ENCODE results near the gene CDK5R2. TPM values are rescaled to one million over a fixed set of nuclear protein-coding genes. Genes with fewer than 3 reads are reported as not detected.

CDK5R2 gene
- total RNA-seq, 2 experiments from 2014 or later: not detected

DNA sequence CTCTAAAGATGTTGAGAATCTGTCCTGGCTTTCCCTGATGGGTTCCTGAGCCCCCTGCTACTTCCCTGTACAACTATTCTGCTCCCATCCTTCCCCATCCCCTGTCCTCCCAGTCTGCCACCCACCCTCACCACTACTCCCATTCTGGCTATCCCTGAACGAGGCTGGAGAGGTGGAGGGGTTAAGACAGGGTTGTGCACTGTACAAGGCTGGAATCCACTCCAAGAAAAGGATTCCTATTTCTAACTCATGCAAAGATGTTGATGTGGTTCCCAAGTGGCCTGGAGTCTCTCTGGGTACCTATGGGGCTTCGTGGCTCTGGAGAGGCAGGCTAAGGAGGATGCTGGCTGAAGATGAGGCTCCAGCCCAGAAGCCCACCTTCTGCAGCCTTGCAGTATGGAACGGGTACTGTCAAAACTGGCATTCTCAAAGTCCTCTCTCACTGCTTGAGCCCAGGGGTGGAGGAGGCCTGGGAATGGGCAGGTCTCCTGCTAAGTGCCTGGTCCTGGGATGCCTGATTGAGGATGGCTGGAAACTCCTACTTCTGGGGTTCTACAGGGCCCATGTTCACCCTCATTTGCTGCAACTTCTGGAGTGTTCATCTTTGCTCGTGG is 26.8 kb downstream of the CDK5R2 start:
- Mint-ChIP-seq H3K27ac (no peak overlapping the region), H3K9me3 (no peaks in the 10 kb centered on the region), H3K4me3 (no peak overlapping the region), H3K36me3 (ENCODE audit: low read depth) (no peaks in the 10 kb centered on the region), H3K4me1 (ENCODE audit: low read depth) (peaks cover 13% of the 10 kb centered on the region), H3K27me3 (peaks cover 81% of the 10 kb centered on the region)
- ChIA-PET CTCF (interaction anchor here (1.0 kb wide), 1 partner anchor 168 kb away, joined by 3 read pairs; no protein-coding TSS in a partner anchor), POLR2A (no interaction called here)
- ATAC-seq (no peak), DNase-seq (no peak)
- TF ChIP-seq, protein P1, sequence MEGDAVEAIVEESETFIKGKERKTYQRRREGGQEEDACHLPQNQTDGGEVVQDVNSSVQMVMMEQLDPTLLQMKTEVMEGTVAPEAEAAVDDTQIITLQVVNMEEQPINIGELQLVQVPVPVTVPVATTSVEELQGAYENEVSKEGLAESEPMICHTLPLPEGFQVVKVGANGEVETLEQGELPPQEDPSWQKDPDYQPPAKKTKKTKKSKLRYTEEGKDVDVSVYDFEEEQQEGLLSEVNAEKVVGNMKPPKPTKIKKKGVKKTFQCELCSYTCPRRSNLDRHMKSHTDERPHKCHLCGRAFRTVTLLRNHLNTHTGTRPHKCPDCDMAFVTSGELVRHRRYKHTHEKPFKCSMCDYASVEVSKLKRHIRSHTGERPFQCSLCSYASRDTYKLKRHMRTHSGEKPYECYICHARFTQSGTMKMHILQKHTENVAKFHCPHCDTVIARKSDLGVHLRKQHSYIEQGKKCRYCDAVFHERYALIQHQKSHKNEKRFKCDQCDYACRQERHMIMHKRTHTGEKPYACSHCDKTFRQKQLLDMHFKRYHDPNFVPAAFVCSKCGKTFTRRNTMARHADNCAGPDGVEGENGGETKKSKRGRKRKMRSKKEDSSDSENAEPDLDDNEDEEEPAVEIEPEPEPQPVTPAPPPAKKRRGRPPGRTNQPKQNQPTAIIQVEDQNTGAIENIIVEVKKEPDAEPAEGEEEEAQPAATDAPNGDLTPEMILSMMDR (IDR thresholded peaks at IDR 0.05): no peak
- intact Hi-C loops (cut with micrococcal nuclease): no loop called here

DNA sequence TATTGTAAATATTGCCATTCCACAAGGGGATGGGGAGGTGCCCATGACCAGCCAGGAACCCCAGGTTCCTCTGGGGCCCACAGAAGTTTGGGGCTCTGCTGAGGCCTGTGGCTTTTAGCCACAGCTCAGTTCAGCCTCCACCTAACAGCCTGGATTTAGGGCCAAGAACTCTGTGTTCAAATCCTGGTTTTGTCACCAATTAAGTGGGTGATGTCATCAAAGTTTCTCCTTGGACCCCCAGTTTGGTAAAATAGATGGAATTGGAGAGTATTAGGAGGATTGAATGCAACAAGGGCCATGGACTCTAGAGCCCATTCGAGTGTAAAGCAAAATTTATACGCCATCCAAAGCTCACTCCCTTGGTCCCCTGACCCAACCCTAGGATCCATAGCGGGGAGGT is 28.7 kb downstream of the CDK5R2 start:
- peaks cover 6% of the 10 kb centered on the region for H3K4me1 Mint-ChIP-seq (ENCODE audit: low read depth)
- intact Hi-C loops (cut with micrococcal nuclease): no loop called here
- ATAC-seq: no peak
- CTCF ChIA-PET: interaction anchor here (1.0 to 2.1 kb wide), 4 partner anchors 8 to 112 kb away, joined by 3 to 16 read pairs (median 6); no protein-coding TSS in a partner anchor
- H3K27me3 Mint-ChIP-seq: peaks cover 81% of the 10 kb centered on the region
- TF ChIP-seq, protein P1 (IDR thresholded peaks at IDR 0.05): no peak
- no peak overlapping the region for H3K4me3 Mint-ChIP-seq
- H3K9me3 Mint-ChIP-seq: no peaks in the 10 kb centered on the region
- no peaks in the 10 kb centered on the region for H3K36me3 Mint-ChIP-seq (ENCODE audit: low read depth)
- H3K27ac Mint-ChIP-seq: no peak overlapping the region
- no peak for DNase-seq
- POLR2A ChIA-PET: no interaction called here

DNA sequence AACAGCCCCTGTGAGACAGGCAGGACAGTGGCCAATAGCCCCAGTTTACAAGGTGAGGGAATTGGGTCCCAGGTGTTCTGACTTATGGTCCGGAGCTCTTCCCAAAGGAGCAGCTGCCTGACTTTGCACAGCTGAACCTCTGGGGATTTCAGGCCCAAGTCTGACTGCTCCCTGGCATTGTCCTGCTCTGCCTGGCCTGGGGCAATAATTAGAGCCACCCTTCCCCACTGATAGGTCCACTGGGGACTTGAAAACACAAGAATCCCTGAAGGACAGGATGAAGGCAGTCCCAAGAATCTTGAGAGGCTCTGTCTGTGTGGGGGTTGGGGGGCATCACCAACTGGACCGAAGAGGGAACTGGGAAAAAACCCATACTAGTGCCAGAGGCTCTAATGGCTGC is 29.2 kb downstream of the CDK5R2 start:
- intact Hi-C loops (cut with micrococcal nuclease): no loop called here
- Mint-ChIP-seq H3K27ac (no peak overlapping the region), H3K27me3 (peaks cover 77% of the 10 kb centered on the region), H3K4me1 (ENCODE audit: low read depth) (peaks cover 5% of the 10 kb centered on the region), H3K4me3 (no peak overlapping the region), H3K9me3 (no peaks in the 10 kb centered on the region), H3K36me3 (ENCODE audit: low read depth) (no peaks in the 10 kb centered on the region)
- ATAC-seq (no peak), DNase-seq (no peak)
- TF ChIP-seq, protein P1 (IDR thresholded peaks at IDR 0.05): no peak
- CTCF ChIA-PET: interaction anchor here (1.6 to 2.1 kb wide), 3 partner anchors 8 to 112 kb away, joined by 5 to 16 read pairs (median 7); no protein-coding TSS in a partner anchor
- POLR2A ChIA-PET: no interaction called here

DNA sequence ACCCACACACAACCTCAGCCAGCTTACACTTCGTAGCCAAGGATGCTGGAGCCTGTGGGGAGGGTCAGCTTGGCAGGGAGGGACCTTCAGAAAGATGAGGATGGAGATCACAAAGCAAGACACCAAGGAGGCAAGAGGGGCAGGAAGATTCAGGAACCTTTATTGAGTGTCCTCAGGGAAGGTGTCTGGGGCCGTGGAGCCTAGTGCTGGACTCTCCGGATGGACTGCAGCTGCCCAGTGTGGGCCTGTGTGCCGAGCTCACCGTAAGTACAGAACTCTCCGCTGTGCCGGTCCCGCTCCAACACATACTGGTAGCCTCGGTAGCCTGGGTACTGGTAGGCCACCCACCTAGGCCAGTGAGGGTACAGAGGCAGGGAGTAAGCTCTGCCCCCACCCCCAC is 30.6 kb downstream of the CDK5R2 start:
- Mint-ChIP-seq H3K27ac (no peak overlapping the region), H3K4me1 (ENCODE audit: low read depth) (peaks cover 2% of the 10 kb centered on the region), H3K27me3 (peaks cover 81% of the 10 kb centered on the region), H3K9me3 (no peaks in the 10 kb centered on the region), H3K36me3 (ENCODE audit: low read depth) (no peaks in the 10 kb centered on the region), H3K4me3 (no peak overlapping the region)
- ChIA-PET CTCF (interaction anchor here (1.0 to 2.1 kb wide), 3 partner anchors 10 to 68 kb away, joined by 3 to 16 read pairs (median 5); no protein-coding TSS in a partner anchor), POLR2A (interaction anchor here (0.6 to 1.1 kb wide), 3 partner anchors 10 to 321 kb away, joined by 3 to 4 read pairs (median 4); no protein-coding TSS in a partner anchor)
- DNase-seq: no peak
- ATAC-seq: no peak
- TF ChIP-seq, protein P1 (IDR thresholded peaks at IDR 0.05): no peak
- intact Hi-C loops (cut with micrococcal nuclease): no loop called here

DNA sequence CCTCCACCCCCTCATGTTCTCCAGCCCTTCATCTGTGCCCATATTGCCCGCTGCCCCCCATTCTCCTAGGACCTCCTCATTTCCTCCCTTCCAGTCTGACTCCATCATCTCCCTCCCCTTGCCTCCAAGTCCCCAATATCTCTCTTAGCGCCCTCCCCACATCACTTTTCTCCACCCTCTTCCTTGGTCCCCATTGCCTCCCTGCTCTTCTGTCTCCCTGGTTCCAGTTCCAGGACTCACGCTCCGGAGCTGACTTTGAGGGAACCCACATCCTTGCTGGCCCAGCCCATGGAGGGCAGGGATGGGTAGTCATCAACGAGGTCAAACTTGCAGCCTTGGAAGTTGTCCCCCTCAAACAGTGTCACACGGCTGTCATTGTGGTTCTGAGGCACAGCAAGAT is 31.1 kb downstream of the CDK5R2 start:
- H3K27ac Mint-ChIP-seq: no peak overlapping the region
- H3K9me3 Mint-ChIP-seq: no peaks in the 10 kb centered on the region
- H3K4me1 Mint-ChIP-seq (ENCODE audit: low read depth): peaks cover 2% of the 10 kb centered on the region
- no peak for ATAC-seq
- no peak overlapping the region for H3K4me3 Mint-ChIP-seq
- H3K27me3 Mint-ChIP-seq: peaks cover 84% of the 10 kb centered on the region
- ChIA-PET CTCF (interaction anchor here (1.4 to 6.6 kb wide), 2 partner anchors 8 to 12 kb away, joined by 4 to 128 read pairs; partner anchors contain the start of gene FEV), POLR2A (interaction anchor here (0.6 to 1.1 kb wide), 2 partner anchors 10 to 143 kb away, joined by 4 read pairs; no protein-coding TSS in a partner anchor)
- no peaks in the 10 kb centered on the region for H3K36me3 Mint-ChIP-seq (ENCODE audit: low read depth)
- DNase-seq: no peak
- TF ChIP-seq, protein P1 (IDR thresholded peaks at IDR 0.05): no peak
- intact Hi-C loops (cut with micrococcal nuclease): no loop called here
